ENCODE data around the gene HOXD8.

Gene HOXD8

GRCh38 chr2:176130957-176131847 is 1.7 kb downstream of the HOXD8 start:
- DNase-seq (ENCODE audit: low spot score) = no peak

DNA sequence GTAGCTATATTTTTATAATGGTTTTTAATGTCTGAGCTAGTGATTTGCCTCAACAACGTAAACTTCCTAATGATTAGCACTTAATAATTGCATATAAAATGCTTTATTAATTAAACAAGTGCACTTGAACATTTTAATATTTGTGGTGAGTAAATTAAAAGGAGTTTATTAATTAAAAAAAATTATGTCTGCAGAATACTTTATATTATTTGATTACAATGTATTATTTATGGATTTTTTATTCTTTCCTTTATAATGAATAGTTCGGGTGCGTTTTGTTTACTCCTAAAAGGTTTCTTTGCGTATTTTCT is 2.3 kb downstream of the HOXD8 start:
- no peak for DNase-seq (ENCODE audit: low spot score)

DNA sequence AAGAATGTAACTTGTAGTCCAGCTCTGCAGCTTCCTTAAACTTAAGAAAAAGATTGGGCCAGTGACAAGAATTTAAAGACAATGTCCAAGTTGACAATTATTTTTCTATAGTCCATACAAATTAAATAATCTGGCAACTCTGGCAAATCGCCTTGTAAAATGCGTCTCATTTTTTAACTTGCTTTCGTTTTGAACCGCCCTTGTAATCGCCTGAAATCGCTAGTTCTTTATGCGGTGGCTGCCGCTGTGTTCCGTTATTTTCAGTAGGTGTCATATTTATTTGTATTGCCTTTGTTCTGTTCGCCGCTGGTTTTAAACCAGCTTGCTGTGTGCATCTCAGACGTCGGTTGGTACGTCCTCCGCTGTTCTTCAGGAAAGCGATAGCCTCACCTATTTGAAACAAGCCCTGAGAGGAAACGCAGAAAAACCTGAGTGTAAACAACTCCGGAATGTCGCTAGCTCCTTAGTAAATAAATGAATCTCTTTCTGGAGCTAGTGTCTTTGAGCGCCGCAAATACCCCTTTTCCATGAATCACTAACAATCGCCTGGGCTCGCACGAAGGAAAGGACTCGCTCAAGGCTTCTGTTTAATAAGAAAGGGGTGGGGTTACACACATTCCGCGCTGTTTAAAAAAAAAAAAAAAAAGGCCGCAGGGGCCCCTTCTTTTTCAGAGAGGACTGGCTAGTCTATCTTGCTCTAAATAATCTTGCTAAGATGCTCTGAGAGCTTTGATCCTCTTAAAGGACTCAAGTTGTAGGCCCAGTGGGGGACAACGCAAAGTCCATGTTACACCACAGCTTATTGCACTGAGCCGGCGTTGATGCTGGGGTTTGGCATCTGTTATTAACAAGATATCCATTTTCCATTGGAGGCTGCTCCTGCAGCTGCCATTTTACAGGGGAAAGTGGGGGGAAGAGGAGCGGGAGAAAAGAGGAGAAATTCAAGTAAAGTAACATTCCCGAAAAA is 3.0 kb downstream of the HOXD8 start:
- no peak for DNase-seq (ENCODE audit: low spot score)

DNA sequence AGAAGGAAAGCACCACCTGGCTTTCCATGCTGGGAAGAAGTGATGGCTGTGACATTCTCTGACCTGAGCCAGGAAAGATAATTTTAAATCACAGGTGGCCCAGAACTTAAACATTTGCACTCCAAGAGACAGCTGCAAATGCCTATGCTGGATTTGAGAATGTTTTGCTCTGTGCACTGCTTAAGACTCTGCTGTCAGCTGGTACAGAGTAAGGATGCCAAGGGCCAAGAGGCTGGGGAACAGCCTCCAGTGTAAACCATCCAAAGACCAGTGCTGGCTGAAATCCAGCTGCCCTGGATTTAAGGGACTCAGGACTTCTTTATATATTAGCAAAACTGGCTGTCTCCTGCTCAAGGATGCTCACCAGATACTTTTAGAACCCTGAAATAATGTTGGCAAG is 3.9 kb downstream of the HOXD8 start:
- no peak for DNase-seq (ENCODE audit: low spot score)

GRCh38 chr2:176134035-176134434 is 4.5 kb downstream of the HOXD8 start:
- DNase-seq (ENCODE audit: low spot score) = no peak

GRCh38 chr2:176135035-176135440 is 5.5 kb downstream of the HOXD8 start:
- DNase-seq (ENCODE audit: low spot score) = no peak

- DNase-seq (ENCODE audit: low spot score) = no peak
These were observed 7.1 kb downstream of the HOXD8 start for GRCh38 chr2:176136374-176137251.

DNA sequence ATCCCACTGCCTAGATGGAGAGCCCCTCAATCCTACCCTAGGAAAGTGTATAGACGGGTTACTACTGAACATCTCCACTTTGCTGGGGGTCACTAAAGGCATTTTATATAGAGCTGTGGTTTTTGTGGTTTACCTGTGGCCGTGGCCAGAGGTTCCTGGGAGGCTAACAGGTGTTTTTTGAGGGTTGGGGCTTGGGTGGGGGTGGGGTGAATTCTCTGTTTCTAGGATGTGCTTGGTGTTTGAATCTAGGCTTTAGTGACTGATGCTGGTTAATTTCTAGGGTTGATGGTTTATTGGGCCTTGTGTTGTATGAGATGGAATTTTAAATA is 7.7 kb downstream of the HOXD8 start:
- no peak for DNase-seq (ENCODE audit: low spot score)

DNA sequence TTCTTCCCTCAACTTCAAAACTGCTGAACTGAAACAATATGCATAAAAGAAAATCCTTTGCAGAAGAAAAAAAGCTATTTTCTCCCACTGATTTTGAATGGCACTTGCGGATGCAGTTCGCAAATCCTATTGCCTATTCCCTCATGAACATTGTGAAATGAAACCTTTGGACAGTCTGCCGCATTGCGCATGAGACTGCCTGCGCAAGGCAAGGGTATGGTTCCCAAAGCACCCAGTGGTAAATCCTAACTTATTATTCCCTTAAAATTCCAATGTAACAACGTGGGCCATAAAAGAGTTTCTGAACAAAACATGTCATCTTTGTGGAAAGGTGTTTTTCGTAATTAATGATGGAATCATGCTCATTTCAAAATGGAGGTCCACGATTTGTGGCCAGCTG is 8.4 kb downstream of the HOXD8 start:
- DNase-seq (ENCODE audit: low spot score) = no peak

GRCh38 chr2:176138526-176138922 is 9.0 kb downstream of the HOXD8 start:
- no peak for DNase-seq (ENCODE audit: low spot score)

GRCh38 chr2:176138923-176139660 is 9.6 kb downstream of the HOXD8 start:
- no peak for DNase-seq (ENCODE audit: low spot score)

GRCh38 chr2:176139661-176140512 is 10.4 kb downstream of the HOXD8 start:
- no peak for DNase-seq (ENCODE audit: low spot score)

GRCh38 chr2:176140513-176141317 is 11.2 kb downstream of the HOXD8 start:
- peak; percentile 73 for DNase-seq (ENCODE audit: low spot score)

- DNase-seq (ENCODE audit: low spot score) = no peak
These were observed 12.8 kb downstream of the HOXD8 start for GRCh38 chr2:176142281-176142680.

- DNase-seq (ENCODE audit: low spot score) = no peak
These were observed 15.8 kb downstream of the HOXD8 start for GRCh38 chr2:176145085-176145969.

GRCh38 chr2:176146101-176146500 is 16.6 kb downstream of the HOXD8 start:
- DNase-seq (ENCODE audit: low spot score) = no peak

GRCh38 chr2:176146645-176147044 is 17.1 kb downstream of the HOXD8 start:
- no peak for DNase-seq (ENCODE audit: low spot score)

GRCh38 chr2:176147210-176147799 is 17.8 kb downstream of the HOXD8 start:
- DNase-seq (ENCODE audit: low spot score) = no peak

Measured in pons (tissue), 1 donor.